ENCODE measurements around the gene STIL.

GRCh38 chr1:47252795-47253194 is 61.2 kb downstream of the STIL start:
- TF ChIP-seq HOXA7 (CRISPR knock-in tag; IDR thresholded peaks at IDR 0.05) (no peak), NFE2L2 (conservative IDR thresholded peaks at IDR 0.05; ENCODE audit: low read length) (no peak), MAX (IDR thresholded peaks at IDR 0.05) (no peak)
- TF ChIP-seq, protein P1, sequence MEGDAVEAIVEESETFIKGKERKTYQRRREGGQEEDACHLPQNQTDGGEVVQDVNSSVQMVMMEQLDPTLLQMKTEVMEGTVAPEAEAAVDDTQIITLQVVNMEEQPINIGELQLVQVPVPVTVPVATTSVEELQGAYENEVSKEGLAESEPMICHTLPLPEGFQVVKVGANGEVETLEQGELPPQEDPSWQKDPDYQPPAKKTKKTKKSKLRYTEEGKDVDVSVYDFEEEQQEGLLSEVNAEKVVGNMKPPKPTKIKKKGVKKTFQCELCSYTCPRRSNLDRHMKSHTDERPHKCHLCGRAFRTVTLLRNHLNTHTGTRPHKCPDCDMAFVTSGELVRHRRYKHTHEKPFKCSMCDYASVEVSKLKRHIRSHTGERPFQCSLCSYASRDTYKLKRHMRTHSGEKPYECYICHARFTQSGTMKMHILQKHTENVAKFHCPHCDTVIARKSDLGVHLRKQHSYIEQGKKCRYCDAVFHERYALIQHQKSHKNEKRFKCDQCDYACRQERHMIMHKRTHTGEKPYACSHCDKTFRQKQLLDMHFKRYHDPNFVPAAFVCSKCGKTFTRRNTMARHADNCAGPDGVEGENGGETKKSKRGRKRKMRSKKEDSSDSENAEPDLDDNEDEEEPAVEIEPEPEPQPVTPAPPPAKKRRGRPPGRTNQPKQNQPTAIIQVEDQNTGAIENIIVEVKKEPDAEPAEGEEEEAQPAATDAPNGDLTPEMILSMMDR (IDR thresholded peaks at IDR 0.05), result no peak

Data from A549 (cell line).